NB4 (cell line): ENCODE measurements around the gene RAE1.
"Not testable (repeated sequence)": the region's sequence is repeated elsewhere in the genome, so short reads cannot be mapped to it uniquely, and the experiment has no call there.

ENCODE experiments used
- DNase-seq: peaks from one replicate; pipeline ENCODE4 v3.0.0; 2010; ENCODE audit warnings: low read depth
- H3K4me3 ChIP-seq: one replicate; pipeline ENCODE4 v1.5.1; 2011; ENCODE audit warnings: mild to moderate bottlenecking, low read depth, low read length, moderate library complexity
- CTCF ChIP-seq: IDR thresholded peaks from one replicate; pipeline ENCODE4 v1.5.1; 2012; ENCODE audit warnings: low read depth, low read length
- MAX ChIP-seq: IDR thresholded peaks from 2 replicates; pipeline ENCODE4 v1.6.1; 2011; ENCODE audit warnings: low read depth, low read length
- MYC ChIP-seq: IDR thresholded peaks from 2 replicates; pipeline ENCODE4 v1.6.1; 2011; ENCODE audit warnings: low read depth, low read length
- POLR2A ChIP-seq: IDR thresholded peaks from 2 replicates; pipeline ENCODE4 v1.6.1; 2011; ENCODE audit warnings: mild to moderate bottlenecking; ENCODE audit not compliant: insufficient read length; ENCODE audit errors: extremely low read depth

RAE1 gene

DNA sequence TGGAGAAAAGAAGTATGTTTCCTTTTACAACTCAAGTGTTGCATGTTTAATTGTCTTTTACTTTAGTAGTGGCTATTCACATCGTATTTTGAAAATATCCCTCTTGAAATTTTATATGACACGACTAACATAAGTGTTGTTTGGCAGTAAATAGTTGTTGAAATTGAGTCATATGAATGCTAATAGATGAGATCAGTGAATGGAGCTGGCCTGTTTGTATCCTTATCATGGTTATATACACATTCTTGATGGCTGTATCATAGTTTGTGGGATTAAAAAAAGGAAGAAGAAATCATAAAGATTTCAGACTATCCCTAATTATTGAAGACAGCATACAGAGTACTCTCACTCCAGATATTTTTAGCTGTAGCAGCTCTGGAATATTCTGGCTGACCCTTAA, 8.2 kb upstream of the RAE1 start:
- TF ChIP-seq POLR2A (no peak), MAX (no peak), MYC (no peak), CTCF (no peak)
- DNase-seq: no peak
- no peak overlapping the region for H3K4me3 ChIP-seq

GRCh38 chr20:57346477-57346876, 4.6 kb upstream of the RAE1 start:
- DNase-seq: peak; percentile 80
- H3K4me3 ChIP-seq: no peak overlapping the region
- TF ChIP-seq POLR2A: no peak
- TF ChIP-seq MYC: 0 out of 2 replicates have a peak, but pooled peaks have one; percentile 26
- no peak for TF ChIP-seq MAX
- TF ChIP-seq CTCF: peak; percentile 52

GRCh38 chr20:57347393-57347792, 3.7 kb upstream of the RAE1 start:
- no peak for DNase-seq
- no peak overlapping the region for H3K4me3 ChIP-seq
- no peak for TF ChIP-seq MYC
- TF ChIP-seq MAX: no peak

DNA sequence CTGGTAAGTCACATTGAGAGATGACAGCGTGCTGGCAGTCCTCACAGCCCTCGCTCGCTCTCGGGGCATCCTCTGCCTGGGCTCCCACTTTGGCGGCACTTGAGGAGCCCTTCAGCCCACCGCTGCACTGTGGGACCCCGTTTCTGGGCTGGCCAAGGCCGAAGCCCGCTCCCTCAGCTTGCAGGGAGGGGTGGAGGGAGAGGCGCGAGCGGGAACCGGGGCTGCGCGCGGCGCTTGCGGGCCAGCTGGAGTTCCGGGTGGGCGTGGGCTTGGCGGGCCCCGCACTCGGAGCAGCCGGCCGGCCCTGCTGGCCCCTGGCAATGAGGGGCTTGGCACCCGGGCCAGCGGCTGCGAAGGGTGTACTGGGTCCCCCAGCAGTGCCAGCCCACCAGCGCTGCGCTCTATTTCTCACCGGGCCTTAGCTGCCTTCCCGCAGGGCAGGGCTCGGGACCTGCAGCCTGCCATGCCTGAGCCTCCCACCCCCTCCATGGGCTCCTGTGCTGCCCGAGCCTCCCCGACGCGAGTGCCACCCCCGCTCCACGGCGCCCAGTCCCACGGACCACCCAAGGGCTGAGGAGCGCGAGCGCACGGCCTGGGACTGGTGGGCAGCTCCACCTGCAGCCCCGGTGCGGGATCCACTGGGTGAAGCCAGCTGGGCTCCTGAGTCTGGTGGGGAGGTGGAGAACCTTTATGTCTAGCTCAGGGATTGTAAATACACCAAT, 2.7 kb upstream of the RAE1 start:
- not testable (repeated sequence) for DNase-seq, H3K4me3 ChIP-seq

DNA sequence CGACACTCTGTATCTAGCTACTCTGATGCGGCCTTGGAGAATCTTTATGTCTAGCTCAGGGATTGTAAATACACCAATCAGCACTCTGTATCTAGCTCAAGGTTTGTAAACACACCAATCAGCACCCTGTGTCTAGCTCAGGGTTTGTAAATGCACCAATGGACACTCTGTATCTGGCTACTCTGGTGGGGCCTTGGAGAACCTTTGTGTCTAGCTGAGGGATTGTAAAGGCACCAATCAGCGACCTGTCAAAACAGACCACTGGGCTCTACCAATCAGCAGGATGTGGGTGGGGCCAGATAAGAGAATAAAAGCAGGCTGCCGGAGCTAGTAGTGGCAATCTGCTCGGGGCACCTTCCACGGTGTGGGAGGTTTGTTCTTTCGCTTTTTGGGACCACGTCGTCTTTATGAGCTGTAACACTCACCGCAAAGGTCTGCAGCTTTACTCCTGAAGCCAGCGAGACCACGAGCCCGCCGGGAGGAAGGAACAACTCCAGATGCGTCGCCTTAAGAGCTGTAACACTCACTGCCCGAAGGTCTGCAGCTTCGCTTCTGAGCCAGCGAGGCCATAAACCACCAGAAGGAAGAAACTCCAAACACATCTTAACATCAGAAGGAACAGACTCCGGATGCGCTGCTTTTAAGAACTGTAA, 2.0 kb upstream of the RAE1 start:
- DNase-seq, H3K4me3 ChIP-seq: not testable (repeated sequence)

DNA sequence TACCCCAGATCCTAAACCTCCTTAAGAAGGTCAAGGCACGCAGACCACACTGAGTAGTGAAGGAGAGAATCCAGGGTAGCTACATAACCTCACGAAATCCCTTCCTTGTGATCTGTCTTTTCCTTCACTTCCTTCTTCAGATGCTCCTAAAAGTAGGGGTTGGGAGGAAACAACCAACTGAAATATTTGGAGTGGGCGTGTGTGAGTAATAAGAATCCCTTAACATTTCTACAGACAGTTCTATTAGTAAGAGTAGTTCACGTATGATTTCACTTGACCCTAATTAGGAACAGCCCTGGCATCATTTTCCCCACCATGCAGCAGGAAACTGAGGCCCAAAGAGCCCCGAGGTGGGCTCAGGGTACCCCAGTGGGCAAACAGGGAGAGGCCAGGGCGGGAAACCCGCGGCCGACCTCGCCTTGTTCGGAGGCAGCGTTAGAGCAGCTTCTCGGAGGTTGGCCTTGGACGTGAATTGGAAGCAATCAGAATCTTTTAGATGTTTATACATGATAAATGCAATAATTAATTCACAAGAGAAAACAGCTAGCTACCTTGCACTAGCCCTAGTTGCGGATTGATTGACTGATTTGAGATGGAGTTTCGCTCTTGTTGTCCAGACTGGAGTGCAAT, 859 bp upstream of the RAE1 start:
- H3K4me3 ChIP-seq: no peak overlapping the region
- no peak for DNase-seq
- no peak for TF ChIP-seq MAX
- TF ChIP-seq POLR2A: no peak

DNA sequence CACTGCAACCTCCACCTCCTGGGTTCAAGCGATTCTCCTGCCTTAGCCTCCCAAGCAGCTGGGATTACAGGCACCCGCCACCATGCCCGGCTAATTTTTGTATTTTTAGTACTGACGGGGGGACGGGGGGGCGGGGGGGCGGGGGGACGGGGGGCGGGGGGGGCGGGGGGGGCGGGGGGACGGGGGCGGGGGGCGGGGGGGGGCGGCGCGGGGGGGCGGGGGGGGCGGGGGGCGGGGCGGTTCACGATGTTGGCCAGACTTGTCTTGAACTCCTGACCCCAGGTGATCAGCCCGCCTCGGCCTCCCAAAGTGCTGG, 371 bp upstream of the RAE1 start:
- peak overlapping the region; percentile 97 for H3K4me3 ChIP-seq
- not testable (repeated sequence) for DNase-seq

GRCh38 chr20:57352305-57352704, 1.2 kb downstream of the RAE1 start:
- peak overlapping the region; percentile 97 for H3K4me3 ChIP-seq
- no peak for DNase-seq
- TF ChIP-seq CTCF: no peak
- TF ChIP-seq MAX: no peak
- TF ChIP-seq MYC: no peak
- no peak for TF ChIP-seq POLR2A
